ENCODE data around the gene IRAG1.

- TF ChIP-seq, protein P1, sequence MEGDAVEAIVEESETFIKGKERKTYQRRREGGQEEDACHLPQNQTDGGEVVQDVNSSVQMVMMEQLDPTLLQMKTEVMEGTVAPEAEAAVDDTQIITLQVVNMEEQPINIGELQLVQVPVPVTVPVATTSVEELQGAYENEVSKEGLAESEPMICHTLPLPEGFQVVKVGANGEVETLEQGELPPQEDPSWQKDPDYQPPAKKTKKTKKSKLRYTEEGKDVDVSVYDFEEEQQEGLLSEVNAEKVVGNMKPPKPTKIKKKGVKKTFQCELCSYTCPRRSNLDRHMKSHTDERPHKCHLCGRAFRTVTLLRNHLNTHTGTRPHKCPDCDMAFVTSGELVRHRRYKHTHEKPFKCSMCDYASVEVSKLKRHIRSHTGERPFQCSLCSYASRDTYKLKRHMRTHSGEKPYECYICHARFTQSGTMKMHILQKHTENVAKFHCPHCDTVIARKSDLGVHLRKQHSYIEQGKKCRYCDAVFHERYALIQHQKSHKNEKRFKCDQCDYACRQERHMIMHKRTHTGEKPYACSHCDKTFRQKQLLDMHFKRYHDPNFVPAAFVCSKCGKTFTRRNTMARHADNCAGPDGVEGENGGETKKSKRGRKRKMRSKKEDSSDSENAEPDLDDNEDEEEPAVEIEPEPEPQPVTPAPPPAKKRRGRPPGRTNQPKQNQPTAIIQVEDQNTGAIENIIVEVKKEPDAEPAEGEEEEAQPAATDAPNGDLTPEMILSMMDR (IDR thresholded peaks at IDR 0.05; ENCODE audit: insufficient read depth, low read length, poor library complexity, severe bottlenecking), result no peak
- no peak for TF ChIP-seq EZH2phosphoT487 (conservative IDR thresholded peaks at IDR 0.05; ENCODE audit: low read length)
Observed at GRCh38 chr11:10696468-10697322, 3.1 kb upstream of the IRAG1 start.
